ENCODE data around the gene MED26.

Gene MED26

GRCh38 chr19:16532440-16533234 is 95.4 kb downstream of the MED26 start:
- DNase-seq = no peak

GRCh38 chr19:16531380-16531669 is 96.7 kb downstream of the MED26 start:
- no peak for DNase-seq

DNA sequence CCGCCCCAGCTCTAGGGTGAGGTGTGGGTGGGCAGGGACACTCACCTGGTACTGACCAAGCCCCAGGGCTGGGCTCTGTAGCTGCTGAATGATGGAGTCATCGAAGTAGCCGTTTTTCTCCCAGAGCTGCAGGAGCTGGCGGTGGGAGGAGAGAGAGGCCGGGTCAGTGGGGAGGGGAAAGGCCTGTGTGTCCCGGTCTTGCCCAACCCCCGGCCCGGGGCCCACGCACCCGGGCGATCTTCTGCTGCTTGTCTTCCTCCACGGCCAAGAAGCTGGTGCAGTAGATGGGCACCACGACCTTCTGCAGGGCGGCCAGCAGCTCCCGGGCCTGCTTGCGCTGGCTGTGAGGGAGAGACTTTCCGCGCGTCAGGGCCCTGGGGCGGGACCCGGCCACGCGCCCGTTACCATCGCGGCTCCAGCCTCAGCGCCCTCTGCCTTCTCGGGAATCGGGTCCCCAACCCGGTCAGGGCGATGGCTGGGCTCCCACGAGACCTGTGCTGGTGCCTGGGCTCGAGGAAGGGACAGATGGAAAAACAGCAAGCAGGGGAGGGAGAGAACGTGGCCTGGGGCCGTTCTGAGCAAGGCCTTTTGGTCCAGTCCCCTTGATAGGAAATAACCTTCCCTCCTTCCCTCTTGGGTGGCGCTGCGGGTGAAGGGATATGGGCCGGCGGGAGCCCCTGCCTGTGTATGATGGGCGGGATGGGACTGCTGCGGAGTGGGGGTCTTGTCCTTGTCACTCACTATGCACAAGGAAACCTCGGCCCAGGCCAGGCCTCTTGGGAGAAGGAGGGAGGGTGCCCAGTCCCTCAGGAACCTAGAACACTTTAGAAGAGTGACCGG is 97.2 kb downstream of the MED26 start:
- no peak for DNase-seq

DNA sequence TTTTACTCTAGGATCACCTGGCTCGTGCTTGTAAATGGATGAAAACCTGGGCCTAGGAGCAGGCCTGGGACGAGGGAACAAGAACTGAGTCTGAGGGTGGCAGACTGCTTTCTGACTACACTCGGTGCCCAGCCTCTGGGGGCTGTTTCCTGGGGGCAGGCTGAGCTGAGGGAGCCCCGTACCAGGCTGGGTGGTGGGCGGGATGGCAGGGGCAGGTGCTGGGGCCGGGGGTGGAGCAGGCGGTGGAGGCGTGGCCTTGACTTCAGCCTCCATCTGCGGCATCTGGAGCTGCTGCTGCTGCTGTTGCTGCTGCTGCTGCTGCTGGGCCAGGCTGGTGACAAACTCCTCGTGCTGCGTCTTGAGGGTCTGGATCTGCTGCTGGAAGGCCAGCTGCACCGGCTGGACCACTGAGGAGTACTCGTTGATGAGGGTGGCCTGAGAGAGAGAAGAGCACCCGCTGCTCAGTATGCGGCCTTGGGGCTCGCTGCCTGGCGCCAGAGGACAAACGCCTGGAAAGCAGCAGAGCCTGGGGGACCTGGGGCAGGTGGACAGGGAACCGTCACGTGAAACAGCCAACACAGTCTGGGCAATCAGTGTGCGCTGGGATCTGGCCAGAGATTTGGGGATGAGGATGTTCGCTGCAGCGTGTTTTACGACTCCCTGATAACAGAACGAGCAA is 98.4 kb downstream of the MED26 start:
- no peak for DNase-seq

GRCh38 chr19:16527971-16528521 is 100.0 kb downstream of the MED26 start:
- peak; percentile 65 for DNase-seq

DNA sequence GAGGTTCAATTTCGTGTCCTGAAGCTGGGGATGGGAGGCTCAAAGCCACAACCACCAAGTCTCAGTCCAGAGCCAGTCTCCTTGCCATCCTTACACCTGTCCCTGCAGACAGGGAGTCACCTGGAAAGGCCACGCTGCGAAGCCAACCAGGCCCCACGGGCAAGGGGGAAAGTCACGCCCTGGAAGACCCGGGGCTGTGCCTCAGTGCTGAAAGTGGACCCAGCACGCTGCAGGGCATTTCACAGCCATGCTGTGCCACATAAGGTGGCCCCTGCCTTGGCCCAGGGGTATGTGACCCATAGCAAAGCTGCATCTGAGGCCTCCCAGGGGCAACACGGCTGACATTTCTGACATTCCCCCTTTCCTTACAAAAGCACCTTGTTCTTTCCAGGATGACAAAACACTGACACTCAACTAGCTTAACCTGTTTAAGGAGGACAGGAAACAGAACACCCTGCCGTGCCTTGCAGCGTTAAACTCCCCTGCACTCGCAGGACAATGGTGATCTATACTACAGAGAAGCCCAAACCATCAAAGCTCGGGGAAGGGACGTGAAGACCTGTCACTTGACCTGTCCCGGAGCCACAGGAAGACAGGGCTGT is 100.6 kb downstream of the MED26 start:
- no peak for DNase-seq

- DNase-seq = no peak
Measured at GRCh38 chr19:16525751-16526481, 102.1 kb downstream of the MED26 start.

GRCh38 chr19:16524991-16525734 is 102.8 kb downstream of the MED26 start:
- DNase-seq = no peak

Data from hematopoietic multipotent progenitor cell treated with erythropoietin and hydrocortisone succinate and interleukin-3 and kit ligand, for 4 days (in vitro differentiated cells).